ENCODE results near the gene FOXP1. TPM values are rescaled to one million over a fixed set of nuclear protein-coding genes. Genes with fewer than 3 reads are reported as not detected.
A peak's percentile ranks its signal among the peaks of the same experiment; 100 is the strongest.

FOXP1 gene
- total RNA-seq, 1 donor from 2014 or later = 113 TPM

- H3K4me3 Mint-ChIP-seq = peak overlapping the region; percentile 90
- H3K9me3 Mint-ChIP-seq = no peaks in the 10 kb centered on the region
- peaks cover 69% of the 10 kb centered on the region for H3K4me1 Mint-ChIP-seq (ENCODE audit: unreplicated experiment)
- DNase-seq (ENCODE audit: extremely low spot score, unreplicated experiment) = no peak
- peaks cover 2% of the 10 kb centered on the region for H3K27me3 Mint-ChIP-seq
- no peak for TF ChIP-seq CTCF (conservative IDR thresholded peaks at IDR 0.05)
- peak overlapping the region; percentile 78 for H3K27ac Mint-ChIP-seq
- peaks cover 5% of the 10 kb centered on the region for H3K36me3 Mint-ChIP-seq
These were observed 279.8 kb downstream of the FOXP1 start for GRCh38 chr3:71303627-71304200.

GRCh38 chr3:71302604-71303003 lies 280.9 kb downstream of the FOXP1 start:
- peaks cover 64% of the 10 kb centered on the region for H3K4me1 Mint-ChIP-seq (ENCODE audit: unreplicated experiment)
- TF ChIP-seq CTCF (conservative IDR thresholded peaks at IDR 0.05) = no peak
- no peak overlapping the region for H3K27ac Mint-ChIP-seq
- no peak for DNase-seq (ENCODE audit: extremely low spot score, unreplicated experiment)
- H3K9me3 Mint-ChIP-seq = no peaks in the 10 kb centered on the region
- peak overlapping the region; percentile 58 for H3K4me3 Mint-ChIP-seq
- peaks cover 2% of the 10 kb centered on the region for H3K27me3 Mint-ChIP-seq
- H3K36me3 Mint-ChIP-seq = peaks cover 10% of the 10 kb centered on the region

- Mint-ChIP-seq H3K4me1 (ENCODE audit: unreplicated experiment) (peaks cover 62% of the 10 kb centered on the region), H3K27ac (no peak overlapping the region), H3K4me3 (no peak overlapping the region), H3K27me3 (peaks cover 2% of the 10 kb centered on the region), H3K36me3 (peaks cover 18% of the 10 kb centered on the region), H3K9me3 (no peaks in the 10 kb centered on the region)
- TF ChIP-seq CTCF (conservative IDR thresholded peaks at IDR 0.05) = no peak
- no peak for DNase-seq (ENCODE audit: extremely low spot score, unreplicated experiment)
These were observed 282.6 kb downstream of the FOXP1 start for GRCh38 chr3:71300951-71301393.

- Mint-ChIP-seq H3K9me3 (no peaks in the 10 kb centered on the region), H3K36me3 (peaks cover 25% of the 10 kb centered on the region), H3K27ac (no peak overlapping the region), H3K27me3 (no peaks in the 10 kb centered on the region), H3K4me1 (ENCODE audit: unreplicated experiment) (peaks cover 45% of the 10 kb centered on the region), H3K4me3 (no peak overlapping the region)
- TF ChIP-seq CTCF (conservative IDR thresholded peaks at IDR 0.05) = no peak
- DNase-seq (ENCODE audit: extremely low spot score, unreplicated experiment) = no peak
These were observed 284.4 kb downstream of the FOXP1 start for GRCh38 chr3:71299160-71299559.

- no peak for TF ChIP-seq CTCF (conservative IDR thresholded peaks at IDR 0.05)
- H3K4me1 Mint-ChIP-seq (ENCODE audit: unreplicated experiment) = peaks cover 9% of the 10 kb centered on the region
- no peaks in the 10 kb centered on the region for H3K27me3 Mint-ChIP-seq
- peaks cover 35% of the 10 kb centered on the region for H3K36me3 Mint-ChIP-seq
- peak overlapping the region; percentile 9 for H3K27ac Mint-ChIP-seq
- no peaks in the 10 kb centered on the region for H3K9me3 Mint-ChIP-seq
- no peak for DNase-seq (ENCODE audit: extremely low spot score, unreplicated experiment)
- no peak overlapping the region for H3K4me3 Mint-ChIP-seq
These were observed 288.6 kb downstream of the FOXP1 start for GRCh38 chr3:71294919-71295318.

Measured in type B pancreatic cell (in vitro differentiated cells).